GM12873 (cell line): ENCODE measurements around the gene PCDHGA11.

Experiments
- CTCF ChIP-seq: IDR thresholded peaks from 2 replicates; pipeline ENCODE4 v1.5.1; 2012; ENCODE audit warnings: low read depth, mild to moderate bottlenecking, moderate library complexity, low read length, control low read depth; ENCODE audit not compliant: insufficient read depth; ENCODE audit errors: missing control alignments

The PCDHGA11 gene

DNA sequence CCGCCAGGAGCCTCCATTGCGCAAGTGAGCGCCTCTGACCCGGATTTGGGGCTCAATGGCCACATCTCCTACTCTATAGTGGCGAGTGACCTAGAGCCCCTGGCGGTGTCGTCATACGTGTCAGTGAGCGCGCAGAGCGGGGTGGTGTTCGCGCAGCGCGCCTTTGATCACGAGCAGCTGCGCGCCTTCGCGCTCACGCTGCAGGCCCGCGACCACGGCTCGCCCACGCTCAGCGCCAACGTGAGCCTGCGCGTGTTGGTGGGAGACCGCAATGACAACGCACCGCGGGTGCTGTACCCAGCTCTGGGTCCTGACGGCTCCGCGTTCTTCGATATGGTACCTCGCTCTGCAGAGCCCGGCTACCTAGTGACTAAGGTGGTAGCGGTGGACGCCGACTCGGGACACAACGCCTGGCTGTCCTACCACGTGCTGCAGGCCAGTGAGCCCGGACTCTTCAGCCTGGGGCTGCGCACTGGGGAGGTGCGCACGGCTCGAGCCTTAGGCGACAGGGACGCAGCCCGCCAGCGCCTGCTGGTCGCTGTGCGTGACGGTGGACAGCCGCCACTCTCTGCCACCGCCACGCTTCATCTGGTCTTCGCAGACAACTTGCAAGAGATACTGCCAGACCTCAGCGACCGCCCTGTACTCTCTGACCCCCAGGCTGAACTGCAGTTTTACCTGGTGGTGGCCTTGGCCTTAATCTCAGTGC lies 11.1 kb upstream of the PCDHGA11 start:
- no peak for TF ChIP-seq CTCF

DNA sequence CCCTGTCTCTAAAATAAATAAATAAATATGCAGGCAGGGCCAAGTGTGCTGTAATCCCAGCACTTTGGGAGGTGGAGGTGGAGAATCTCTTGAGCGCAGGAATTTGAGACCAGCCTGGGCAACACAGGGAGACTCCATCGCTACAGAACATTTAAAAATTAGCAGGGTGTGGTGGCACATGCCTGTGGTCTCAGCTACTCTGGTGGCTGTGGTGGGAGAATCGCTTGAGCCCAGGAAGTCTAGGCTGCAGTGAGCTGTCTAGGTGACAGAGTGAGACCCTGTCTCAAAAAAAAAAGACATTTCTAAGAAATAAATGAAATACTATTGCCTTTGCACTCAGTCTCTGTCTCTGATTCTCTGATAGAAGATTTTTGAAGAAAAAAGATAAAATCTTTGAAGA lies 9.3 kb upstream of the PCDHGA11 start:
- no peak for TF ChIP-seq CTCF

- TF ChIP-seq CTCF = peak; percentile 69
These were observed 7.9 kb upstream of the PCDHGA11 start, which contains the start of gene PCDHGA10 for GRCh38 chr5:141412854-141413539. TSS of gene PCDHGA10 (plus strand) at chr5:141412987. CDS start at chr5:141413176, 189 bp downstream.

DNA sequence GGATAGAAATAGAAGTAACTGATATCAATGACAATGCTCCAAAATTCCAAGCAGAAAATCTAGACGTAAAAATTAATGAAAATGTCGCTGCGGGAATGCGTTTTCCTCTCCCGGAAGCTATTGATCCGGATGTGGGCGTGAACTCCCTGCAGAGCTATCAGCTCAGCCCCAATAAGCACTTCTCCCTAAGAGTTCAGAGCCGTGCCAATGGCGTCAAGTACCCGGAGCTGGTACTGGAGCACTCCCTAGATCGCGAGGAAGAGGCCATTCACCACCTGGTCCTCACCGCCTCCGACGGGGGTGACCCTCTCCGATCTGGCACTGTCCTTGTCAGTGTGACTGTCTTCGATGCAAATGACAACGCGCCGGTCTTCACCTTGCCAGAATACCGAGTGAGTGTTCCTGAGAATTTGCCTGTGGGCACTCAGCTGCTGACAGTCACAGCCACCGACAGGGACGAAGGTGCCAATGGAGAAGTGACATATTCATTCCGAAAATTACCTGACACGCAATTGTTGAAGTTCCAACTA lies 7.2 kb upstream of the PCDHGA11 start:
- TF ChIP-seq CTCF = no peak

DNA sequence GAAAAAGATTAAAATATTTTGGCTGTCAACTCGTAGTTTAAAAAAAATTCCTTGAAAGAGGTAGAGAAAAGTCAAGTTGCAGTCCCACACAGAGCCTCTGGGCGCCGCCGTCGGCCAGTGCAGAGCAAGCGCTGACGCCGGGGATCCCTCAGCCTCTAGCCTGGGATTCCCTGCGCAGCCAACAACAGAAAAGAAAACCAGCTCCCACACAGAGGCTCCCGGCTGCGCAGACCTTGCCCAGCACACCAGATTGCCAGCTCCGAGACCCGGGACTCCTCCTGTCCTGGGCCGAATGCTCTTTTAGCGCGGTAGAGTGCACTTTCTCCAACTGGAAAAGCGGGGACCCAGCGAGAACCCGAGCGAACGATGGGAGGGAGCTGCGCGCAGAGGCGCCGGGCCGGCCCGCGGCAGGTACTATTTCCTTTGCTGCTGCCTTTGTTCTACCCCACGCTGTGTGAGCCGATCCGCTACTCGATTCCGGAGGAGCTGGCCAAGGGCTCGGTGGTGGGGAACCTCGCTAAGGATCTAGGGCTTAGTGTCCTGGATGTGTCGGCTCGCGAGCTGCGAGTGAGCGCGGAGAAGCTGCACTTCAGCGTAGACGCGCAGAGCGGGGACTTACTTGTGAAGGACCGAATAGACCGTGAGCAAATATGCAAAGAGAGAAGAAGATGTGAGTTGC lies 3.2 kb upstream of the PCDHGA11 start, which contains the start of gene PCDHGB7:
Gene PCDHGB7, plus strand, starts transcription at position 184 of the 679 bp plus-strand sequence. Its CDS starts 183 bp downstream, at position 367.
- peak; percentile 81 for TF ChIP-seq CTCF

- TF ChIP-seq CTCF = no peak
These were observed 1.6 kb upstream of the PCDHGA11 start for GRCh38 chr5:141419074-141419880.

DNA sequence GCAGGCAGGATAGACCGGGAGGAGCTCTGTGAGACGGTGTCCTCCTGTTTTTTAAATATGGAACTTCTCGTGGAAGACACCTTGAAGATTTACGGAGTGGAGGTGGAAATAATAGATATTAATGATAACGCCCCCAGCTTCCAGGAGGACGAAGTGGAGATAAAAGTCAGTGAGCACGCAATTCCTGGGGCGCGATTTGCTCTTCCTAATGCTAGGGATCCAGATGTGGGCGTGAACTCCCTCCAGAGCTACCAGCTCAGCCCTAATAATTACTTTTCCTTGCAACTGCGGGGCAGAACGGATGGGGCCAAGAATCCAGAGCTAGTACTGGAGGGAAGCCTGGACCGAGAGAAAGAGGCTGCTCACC lies 621 bp downstream of the PCDHGA11 start:
- TF ChIP-seq CTCF = no peak
